SK-N-SH (cell line): Measurements from ENCODE around the gene DNMT3B. TPM values are rescaled to one million over a fixed set of nuclear protein-coding genes. Genes with fewer than 3 reads are reported as not detected.

Experiments
- CTCF ChIA-PET: fragments of 300-600, 350-600 bp; formaldehyde crosslinking; extraction: SDS; loops from one replicate; lab custom pipeline; 2021; lab: Yijun Ruan, JAX
- POLR2A ChIA-PET: fragments of 350-600 bp; sonication (Branson Sonifier 250); formaldehyde crosslinking; extraction: SDS; loops from one replicate; lab custom pipeline; 2020; ENCODE audit warnings: antibody characterized with exemption, inconsistent platforms; lab: Yijun Ruan, JAX
- DNase-seq: peaks from one replicate; pipeline ENCODE4 v3.0.0; 2012
- H2AFZ ChIP-seq: fragments of 200-600 bp; sonication (generic); 2 replicates; pipeline ENCODE4 v1.8.1; 2016; ENCODE audit warnings: antibody characterized with exemption, mild to moderate bottlenecking, low read depth
- H3F3A ChIP-seq: fragments of 200-600 bp; sonication (generic); replicated peaks from 2 replicates; pipeline ENCODE3; 2016; ENCODE audit warnings: antibody characterized with exemption, mild to moderate bottlenecking; ENCODE audit not compliant: insufficient read depth
- H3K27ac ChIP-seq, 2 experiments: fragments of 200-500 bp in 1 of 2; fragments of 200-600 bp in 1 of 2; sonication (Bioruptor generic) in 1 of 2; sonication (generic), shearing (Covaris generic) in 1 of 2; 2 replicates each; pipeline versions ENCODE4 v1.5.1 to v1.6.1; 2014 to 2016; ENCODE audit warnings: low read depth in 2 of 2, inconsistent platforms in 1 of 2, low read length in 1 of 2, mild to moderate bottlenecking in 1 of 2, mixed read lengths in 1 of 2
- H3K27me3 ChIP-seq: fragments of 200-600 bp; sonication (generic), shearing (Covaris generic); 2 replicates; pipeline ENCODE4 v1.6.1; 2016; ENCODE audit warnings: mixed run types; ENCODE audit not compliant: insufficient read depth
- H3K36me3 ChIP-seq, 2 experiments: fragments of 200-500 bp in 1 of 2; fragments of 200-600 bp in 1 of 2; sonication (Bioruptor generic) in 1 of 2; sonication (generic) in 1 of 2; replicated peaks in 1 of 2; 2 replicates each; pipeline versions ENCODE3 to v1.5.1; 2014 to 2016; ENCODE audit warnings: low read length in 1 of 2, mild to moderate bottlenecking in 1 of 2; ENCODE audit not compliant: insufficient read depth in 2 of 2, control insufficient read depth in 1 of 2
- H3K4me1 ChIP-seq, 2 experiments: fragments of 200-500 bp in 1 of 2; fragments of 200-600 bp in 1 of 2; sonication (Bioruptor generic) in 1 of 2; sonication (generic), shearing (Covaris generic) in 1 of 2; 2 replicates each; pipeline versions ENCODE4 v1.5.1 to v1.6.1; 2014 to 2016; ENCODE audit warnings: low read depth in 1 of 2, low read length in 1 of 2, mixed run types in 1 of 2; ENCODE audit not compliant: insufficient read depth in 2 of 2, control insufficient read depth in 1 of 2
- H3K4me2 ChIP-seq: fragments of 200-600 bp; sonication (generic), shearing (Covaris generic); 2 replicates; pipeline ENCODE4 v1.6.1; 2017; ENCODE audit warnings: mixed run types
- H3K4me3 ChIP-seq, 2 experiments: fragments of 200-500 bp in 1 of 2; fragments of 200-600 bp in 1 of 2; sonication (Bioruptor generic) in 1 of 2; sonication (generic), shearing (Covaris generic) in 1 of 2; 2 replicates each; pipeline versions ENCODE4 v1.5.1 to v1.8.1; 2014 to 2016; ENCODE audit warnings: low read depth in 2 of 2, inconsistent platforms in 1 of 2, low read length in 1 of 2, mild to moderate bottlenecking in 1 of 2, mixed read lengths in 1 of 2, moderate library complexity in 1 of 2
- H3K79me2 ChIP-seq: fragments of 200-600 bp; sonication (generic); 2 replicates; pipeline ENCODE4 v1.8.1; 2017; ENCODE audit warnings: mild to moderate bottlenecking; ENCODE audit not compliant: insufficient read depth
- H3K9ac ChIP-seq: fragments of 200-600 bp; sonication (generic); 2 replicates; pipeline ENCODE4 v1.6.1; 2017; ENCODE audit warnings: mixed run types
- H3K9me2 ChIP-seq: fragments of 200-600 bp; sonication (generic); 2 replicates; pipeline ENCODE4 v1.6.1; 2017; ENCODE audit warnings: mixed run types
- H3K9me3 ChIP-seq: fragments of 200-600 bp; sonication (generic); 2 replicates; pipeline ENCODE4 v1.6.1; 2017; ENCODE audit warnings: mixed run types, mild to moderate bottlenecking, moderate library complexity
- H4K20me1 ChIP-seq: fragments of 200-600 bp; sonication (generic); 2 replicates; pipeline ENCODE4 v1.6.1; 2017; ENCODE audit warnings: mild to moderate bottlenecking, mixed run types; ENCODE audit not compliant: insufficient read depth
- EP300 ChIP-seq, 2 experiments: IDR thresholded peaks; 2 replicates each; pipeline versions ENCODE4 v1.4.0 to v1.6.1; 2012; ENCODE audit warnings: borderline replicate concordance in 1 of 2, low read depth in 1 of 2, low read length in 1 of 2
- EZH2phosphoT487 ChIP-seq: fragments of 200-600 bp; sonication (generic); IDR thresholded peaks from 2 replicates; pipeline ENCODE4 v1.6.1; 2017; ENCODE audit warnings: low read depth, mixed run types, mild to moderate bottlenecking, antibody characterized with exemption, moderate library complexity, borderline replicate concordance
- FOSL2 ChIP-seq: IDR thresholded peaks from 2 replicates; pipeline ENCODE4 v1.4.0; 2012; ENCODE audit warnings: low read depth, mild to moderate bottlenecking, moderate library complexity, borderline replicate concordance
- FOXJ3 ChIP-seq: sonication (generic); formaldehyde crosslinking; IDR thresholded peaks from 2 replicates; pipeline ENCODE4 v1.5.1; 2020; ENCODE audit warnings: mild to moderate bottlenecking, missing genetic modification reagents
- FOXM1 ChIP-seq: IDR thresholded peaks from 2 replicates; pipeline ENCODE4 v1.4.0; 2012; ENCODE audit warnings: low read depth, mild to moderate bottlenecking
- GABPA ChIP-seq: IDR thresholded peaks from 2 replicates; pipeline ENCODE4 v1.4.0; 2012; ENCODE audit warnings: low read depth, mild to moderate bottlenecking
- IRF3 ChIP-seq: fragments of 150-350 bp; IDR thresholded peaks from 2 replicates; pipeline ENCODE4 v1.6.1; 2016; ENCODE audit warnings: mild to moderate bottlenecking, low read depth, low read length
- MAX ChIP-seq: IDR thresholded peaks from 2 replicates; pipeline ENCODE4 v1.4.0; 2012; ENCODE audit warnings: low read depth
- NFIC ChIP-seq: IDR thresholded peaks from 2 replicates; pipeline ENCODE4 v1.4.0; 2012; ENCODE audit warnings: borderline replicate concordance
- RAD21 ChIP-seq: IDR thresholded peaks from 2 replicates; pipeline ENCODE4 v1.6.1; 2012; ENCODE audit warnings: mild to moderate bottlenecking, low read length
- RCOR1 ChIP-seq: fragments of 150-350 bp; IDR thresholded peaks from 2 replicates; pipeline ENCODE4 v1.6.1; 2017; ENCODE audit warnings: antibody characterized with exemption, low read length
- RFX5 ChIP-seq: IDR thresholded peaks from 2 replicates; pipeline ENCODE4 v1.6.1; 2012; ENCODE audit warnings: mild to moderate bottlenecking, improper control_type of control experiment, low read length
- USF1 ChIP-seq: IDR thresholded peaks from 2 replicates; pipeline ENCODE4 v1.4.0; 2012; ENCODE audit warnings: low read depth, borderline replicate concordance
- USF2 ChIP-seq: fragments of 150-350 bp; IDR thresholded peaks from 2 replicates; pipeline ENCODE4 v1.6.1; 2017; ENCODE audit warnings: antibody characterized with exemption, low read length, low read depth, borderline replicate concordance
- ZBTB33 ChIP-seq: IDR thresholded peaks from 2 replicates; pipeline ENCODE4 v1.4.0; 2012; ENCODE audit warnings: low read depth, borderline replicate concordance
- WGBS: methylation state at CpG from one replicate; pipeline ENCODE4 v1.1.6; 2017; ENCODE audit warnings: low lambda C conversion rate; 5-methylcytosine and 5-hydroxymethylcytosine counted together
- polyA plus RNA-seq, 3 experiments: library from polyadenylated mRNA; depleted of rRNA; stranded (reverse); fragments of >200 nt; gene quantifications; 2 replicates each; pipeline ENCODE4 v1.2.3, GENCODE V29; 2012

The DNMT3B gene
- polyA plus RNA-seq, 1 of the 3 experiments (the other 2 are of a cell fraction) = 2.2 TPM

GRCh38 chr20:32742322-32743236, 19.6 kb upstream of the DNMT3B start:
- H3K27ac ChIP-seq = peak overlapping the region in 1 of 2 experiments; percentile 56; a peak in 2 of 4 replicates

GRCh38 chr20:32743237-32744112, 18.7 kb upstream of the DNMT3B start, which contains the start of gene COMMD7:
COMMD7 (minus strand) TSS chr20:32743467; CDS start chr20:32743391, 76 bp downstream.
- CTCF ChIA-PET = interaction anchor here (0.6 to 2.7 kb wide), 6 partner anchors 13 to 572 kb away, joined by 3 to 14 read pairs (median 4); partner anchors contain the start of gene DNMT3B
- POLR2A ChIA-PET = interaction anchor here (1.0 to 1.9 kb wide), 4 partner anchors 19 to 79 kb away, joined by 3 to 11 read pairs (median 6); partner anchors contain the start of gene DNMT3B
- peak; percentile 86 for DNase-seq
- TF ChIP-seq IRF3 (no peak), EP300 (IDR thresholded peaks at IDR 0.05; ENCODE audit: borderline replicate concordance in 1 of 2, low read depth in 1 of 2, low read length in 1 of 2) (peak in 1 of 2 experiments; percentile 56; a peak in 1 of 4 replicates), USF2 (no peak), EZH2phosphoT487 (no peak), RAD21 (no peak), GABPA (no peak), RFX5 (peak; percentile 91), ZBTB33 (no peak), NFIC (no peak), USF1 (no peak), FOSL2 (no peak), FOXM1 (no peak), FOXJ3 (CRISPR knock-in tag) (no peak), MAX (no peak)

More at GRCh38 chr20:32742322-32743236, 19.6 kb upstream of the DNMT3B start:
- Histone ChIP-seq H4K20me1 (no peaks in the 10 kb centered on the region), H3K4me1 (peaks cover 13% of the 10 kb centered on the region in 2 experiments; a peak in 1 of 4 replicates), H3K9me2 (no peaks in the 10 kb centered on the region), H3K4me3 (peak overlapping the region; percentile 59 to 78), H3K4me2 (peak overlapping the region; percentile 95), H3K79me2 (peaks cover 51% of the 10 kb centered on the region), H3K9ac (peak overlapping the region; percentile 86), H3K9me3 (no peaks in the 10 kb centered on the region), H3F3A (peaks cover 33% of the 10 kb centered on the region), H3K27me3 (no peaks in the 10 kb centered on the region), H3K36me3 (no peaks in the 10 kb centered on the region), H2AFZ (peak overlapping the region; percentile 93)
- TF ChIP-seq RCOR1 = no peak
- DNase-seq = peak; percentile 39
- WGBS = 23% methylated on average over 22 of the region's 25 CpGs
- POLR2A ChIA-PET = interaction anchor here (1.0 to 1.9 kb wide), 4 partner anchors 20 to 79 kb away, joined by 3 to 11 read pairs (median 6); partner anchors contain the start of gene DNMT3B
- CTCF ChIA-PET = interaction anchor here (0.7 to 2.7 kb wide), 6 partner anchors 12 to 78 kb away, joined by 3 to 14 read pairs (median 4); partner anchors contain the start of gene DNMT3B

More at GRCh38 chr20:32743237-32744112, 18.7 kb upstream of the DNMT3B start, which contains the start of gene COMMD7:
- H3K4me2 ChIP-seq = peak within 1 kb of the TSS; percentile 95
- no peaks in the 10 kb centered on the region for H4K20me1 ChIP-seq
- no peaks in the 10 kb centered on the region for H3K27me3 ChIP-seq
- H3K27ac ChIP-seq = peak within 1 kb of the TSS; percentile 29 to 56; a peak in 3 of 4 replicates
- H3F3A ChIP-seq = peaks cover 24% of the 10 kb centered on the region
- peak within 1 kb of the TSS; percentile 86 for H3K9ac ChIP-seq
- no peaks in the 10 kb centered on the region for H3K9me3 ChIP-seq
- WGBS = 6% methylated on average over 8 of the region's 64 CpGs
- peak within 1 kb of the TSS; percentile 93 for H2AFZ ChIP-seq
- no peaks in the 10 kb centered on the region for H3K36me3 ChIP-seq
- H3K9me2 ChIP-seq = no peaks in the 10 kb centered on the region
- peaks cover 50% of the 10 kb centered on the region for H3K79me2 ChIP-seq
- peaks cover 8 to 13% of the 10 kb centered on the region in 2 experiments; a peak in 1 of 4 replicates for H3K4me1 ChIP-seq
- peak within 1 kb of the TSS; percentile 59 to 78 for H3K4me3 ChIP-seq
